Right forelimb (tissue), 1 donor: ENCODE results near the gene SLC25A39.

ENCODE experiments used
- DNase-seq: peaks from one replicate; pipeline ENCODE4 v3.0.0-alpha.2; 2018

SLC25A39 gene

DNA sequence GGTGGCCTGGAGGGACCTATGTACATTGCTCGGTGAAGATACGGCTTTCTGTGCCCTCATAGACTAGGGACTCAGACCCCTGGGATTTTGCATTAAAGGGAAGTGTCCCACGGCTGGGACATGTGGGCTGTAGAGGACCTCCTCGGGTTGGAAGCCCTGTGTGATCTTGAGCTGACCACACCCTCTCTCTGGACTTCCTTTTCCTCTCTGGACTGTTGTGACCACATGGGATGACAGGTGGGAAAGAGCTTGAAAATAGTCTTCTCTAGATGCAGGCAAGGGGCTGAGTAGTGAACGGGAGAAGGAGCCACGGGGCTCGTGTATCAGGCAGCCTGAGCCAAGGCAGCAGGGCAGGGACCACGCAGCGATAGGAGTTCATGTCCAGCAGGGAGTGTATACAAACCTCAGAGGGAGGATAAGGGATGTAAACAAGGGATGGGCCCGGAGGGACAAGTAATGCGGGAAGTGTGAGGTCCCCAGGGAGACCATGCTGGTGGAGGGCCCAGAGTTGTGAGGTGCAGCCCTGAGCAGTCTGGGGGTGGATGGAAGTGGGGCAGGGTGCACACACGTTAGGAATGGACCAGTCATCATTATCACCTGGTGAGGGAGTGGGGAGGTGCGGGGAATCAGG lies 52.2 kb downstream of the SLC25A39 start:
- DNase-seq, result no peak
